Jurkat, Clone E6-1 (cell line): ENCODE results near the gene FBXW7.

ENCODE experiments used
- DNase-seq: peaks from one replicate; pipeline ENCODE4 v3.0.0-alpha.2; 2011; ENCODE audit warnings: low read depth, low spot score
- H3K4me3 ChIP-seq: 2 replicates; pipeline ENCODE4 v1.5.1; 2011; ENCODE audit warnings: mild to moderate bottlenecking, low read length, control low read depth, moderate library complexity

The FBXW7 gene

DNA sequence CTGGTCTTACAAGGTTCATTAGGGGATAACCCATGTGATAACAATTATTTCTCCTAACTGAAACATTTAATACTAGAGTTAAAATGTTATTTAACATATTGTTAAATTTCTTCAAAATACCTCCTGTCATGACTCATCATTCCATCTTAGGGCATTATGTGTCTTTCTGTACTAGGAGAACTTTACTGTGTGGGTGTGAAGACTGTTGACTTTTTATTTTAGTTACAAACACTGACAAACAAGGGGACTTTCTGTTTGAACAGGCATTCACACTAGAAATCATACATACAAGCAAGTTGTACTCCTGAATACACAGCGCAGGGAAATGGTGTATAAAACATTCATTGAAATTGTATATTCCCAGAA lies 175.9 kb downstream of the FBXW7 start:
- no peak overlapping the region for H3K4me3 ChIP-seq
- no peak for DNase-seq

- no peak overlapping the region for H3K4me3 ChIP-seq
- no peak for DNase-seq
These were observed 176.5 kb downstream of the FBXW7 start for GRCh38 chr4:152359208-152360044.

DNA sequence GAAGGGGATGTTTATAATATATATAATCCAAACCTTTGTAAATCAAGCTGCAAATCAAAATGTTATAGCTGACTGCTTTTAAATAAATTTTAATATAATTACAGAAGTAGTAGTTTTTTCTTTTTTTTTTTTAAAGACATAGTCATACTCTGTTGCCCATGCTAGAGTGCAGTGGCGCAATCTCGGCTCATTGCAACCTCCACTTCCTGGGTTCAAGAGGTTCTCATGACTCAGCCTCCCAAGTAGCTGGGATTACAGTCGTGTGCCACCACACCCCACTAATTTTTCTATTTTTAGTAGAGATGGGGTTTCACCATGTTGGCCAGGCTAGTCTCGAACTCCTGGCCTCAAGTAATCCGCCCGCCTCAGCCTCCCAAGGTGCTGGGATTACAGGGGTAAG lies 178.7 kb downstream of the FBXW7 start:
- H3K4me3 ChIP-seq: no peak overlapping the region
- DNase-seq: no peak

DNA sequence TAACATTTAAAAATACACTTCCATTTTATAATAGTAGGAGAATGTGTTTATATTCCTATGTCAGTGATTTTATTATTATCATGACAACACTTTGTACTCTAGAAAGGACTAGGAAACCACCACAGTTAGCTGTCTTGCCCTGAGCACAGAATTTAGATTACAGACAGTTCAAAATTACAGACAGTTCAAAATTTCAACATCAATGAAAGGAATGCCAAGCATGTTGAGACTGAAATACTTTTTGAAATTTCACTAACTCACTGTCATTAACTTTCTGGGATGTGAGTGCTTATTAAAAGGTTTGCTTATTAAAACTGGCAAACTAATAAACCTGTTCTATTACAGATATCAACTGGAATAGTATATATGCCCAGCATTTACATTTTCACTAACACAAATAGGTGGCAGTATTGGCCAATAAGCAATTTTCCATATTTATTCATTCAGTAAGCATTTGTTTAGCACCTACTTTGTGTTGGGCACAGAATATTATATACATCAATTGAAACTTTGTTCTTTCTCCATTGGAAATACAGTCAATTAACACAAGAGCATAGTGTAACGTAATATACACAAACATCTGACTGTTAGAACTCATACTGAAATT lies 179.4 kb downstream of the FBXW7 start:
- no peak for DNase-seq
- H3K4me3 ChIP-seq: no peak overlapping the region

DNA sequence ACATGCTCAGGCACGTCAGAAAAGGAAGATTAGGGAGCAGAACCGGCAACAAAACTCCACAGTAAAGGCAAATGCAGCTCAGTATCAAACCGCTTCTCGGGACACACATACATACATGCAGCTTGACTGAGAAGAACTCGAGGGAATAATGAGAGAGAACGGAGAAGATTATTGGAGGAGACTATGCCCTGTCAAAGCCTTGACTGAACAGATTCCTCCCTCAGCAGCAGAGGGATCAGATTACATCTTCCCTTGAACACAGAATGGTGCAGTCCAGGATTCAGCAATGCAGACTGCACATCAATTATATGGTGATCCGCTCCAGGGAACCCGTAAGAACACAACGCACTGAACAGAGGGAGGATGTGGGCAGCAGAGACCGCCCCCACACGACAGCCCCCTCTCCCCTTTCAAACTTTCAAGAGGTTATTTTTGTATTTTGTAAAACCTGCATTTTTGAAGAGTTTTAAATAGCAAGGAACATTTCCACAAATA lies 183.2 kb downstream of the FBXW7 start:
- no peak overlapping the region for H3K4me3 ChIP-seq
- peak; percentile 75 for DNase-seq

DNA sequence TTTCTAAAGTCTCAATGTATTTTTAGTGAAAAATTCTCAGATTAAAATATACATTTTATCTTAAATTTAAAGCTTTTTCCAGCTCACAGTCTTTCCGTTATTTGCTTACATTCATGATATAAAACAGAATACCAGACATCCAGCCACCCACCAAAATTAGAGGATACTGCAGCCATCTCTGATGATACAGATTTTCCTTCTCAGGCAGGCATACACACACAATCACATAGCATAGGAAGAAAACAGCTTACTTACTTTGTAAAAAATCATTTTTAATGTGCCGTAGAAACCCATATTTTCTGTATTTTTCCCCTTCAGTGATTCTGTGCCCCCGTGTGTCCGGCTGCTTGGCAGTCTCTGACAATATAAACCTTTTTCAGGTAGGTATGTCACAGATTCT lies 183.7 kb downstream of the FBXW7 start:
- no peak overlapping the region for H3K4me3 ChIP-seq
- DNase-seq: no peak

- no peak for DNase-seq
- no peak overlapping the region for H3K4me3 ChIP-seq
These were observed 184.8 kb downstream of the FBXW7 start for GRCh38 chr4:152351080-152351479.

GRCh38 chr4:152348670-152349069 lies 187.2 kb downstream of the FBXW7 start:
- peak; percentile 61 for DNase-seq
- H3K4me3 ChIP-seq: no peak overlapping the region

GRCh38 chr4:152346979-152347378 lies 188.9 kb downstream of the FBXW7 start:
- no peak for DNase-seq
- no peak overlapping the region for H3K4me3 ChIP-seq

DNA sequence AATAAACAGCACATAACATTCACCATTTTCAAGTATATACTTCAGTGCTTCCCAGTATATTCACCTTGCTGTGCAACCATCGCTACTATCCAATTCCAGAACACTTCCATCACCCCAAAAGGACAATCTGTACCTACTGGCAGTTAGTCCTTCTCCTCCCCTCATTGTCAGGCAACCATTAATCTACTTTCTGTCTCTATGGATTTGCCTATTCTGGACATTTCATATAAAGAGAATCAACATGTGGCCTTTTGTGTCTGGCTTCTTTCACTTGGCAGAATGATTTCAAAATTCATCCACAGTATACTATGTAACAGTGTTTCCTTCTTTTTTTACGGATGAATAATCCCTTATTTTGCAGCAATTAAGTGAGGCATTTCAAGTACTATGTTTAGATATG lies 189.4 kb downstream of the FBXW7 start:
- no peak for DNase-seq

DNA sequence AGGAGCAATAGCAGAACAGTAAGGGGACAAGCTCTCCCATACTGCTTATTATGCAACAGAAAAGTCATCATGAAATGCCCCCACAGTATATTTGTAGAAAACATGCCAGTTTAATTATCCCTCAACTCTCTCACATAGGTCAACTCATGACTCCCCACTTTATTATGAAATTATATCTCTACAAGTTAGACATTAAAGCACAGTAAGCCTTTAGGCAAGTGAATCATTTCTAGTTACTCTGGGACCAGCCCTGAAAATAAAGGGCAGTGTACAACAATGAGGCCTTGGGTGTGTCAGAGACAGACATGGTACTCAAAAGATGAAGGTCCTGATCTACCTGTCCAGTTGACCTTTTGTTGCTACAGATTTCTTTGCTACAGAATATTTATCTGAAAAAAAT lies 191.9 kb downstream of the FBXW7 start:
- no peak overlapping the region for H3K4me3 ChIP-seq
- no peak for DNase-seq

More for the DNA sequence above, 189.4 kb downstream of the FBXW7 start:
- H3K4me3 ChIP-seq: no peak overlapping the region

GRCh38 chr4:152342293-152342692 lies 193.6 kb downstream of the FBXW7 start:
- no peak overlapping the region for H3K4me3 ChIP-seq
- DNase-seq: no peak

DNA sequence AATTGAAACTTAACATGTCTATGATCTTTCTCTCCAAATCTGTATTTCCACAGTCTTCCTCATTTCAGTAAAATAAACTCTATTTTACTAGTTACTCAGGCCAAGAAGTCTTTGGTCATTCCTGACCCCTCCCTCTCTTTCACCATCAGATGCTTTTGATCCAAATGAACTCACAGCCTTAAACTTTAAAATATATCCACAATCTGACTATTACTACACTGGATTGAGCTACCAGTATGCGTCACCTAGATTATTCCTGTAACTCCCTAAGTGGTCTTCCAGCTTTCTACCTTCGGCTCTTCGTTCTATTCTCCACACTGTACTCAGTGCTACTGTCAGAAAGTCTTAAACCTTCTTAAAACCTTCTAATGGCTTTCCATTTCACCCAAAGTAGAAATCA lies 195.1 kb downstream of the FBXW7 start:
- no peak overlapping the region for H3K4me3 ChIP-seq
- DNase-seq: no peak

DNA sequence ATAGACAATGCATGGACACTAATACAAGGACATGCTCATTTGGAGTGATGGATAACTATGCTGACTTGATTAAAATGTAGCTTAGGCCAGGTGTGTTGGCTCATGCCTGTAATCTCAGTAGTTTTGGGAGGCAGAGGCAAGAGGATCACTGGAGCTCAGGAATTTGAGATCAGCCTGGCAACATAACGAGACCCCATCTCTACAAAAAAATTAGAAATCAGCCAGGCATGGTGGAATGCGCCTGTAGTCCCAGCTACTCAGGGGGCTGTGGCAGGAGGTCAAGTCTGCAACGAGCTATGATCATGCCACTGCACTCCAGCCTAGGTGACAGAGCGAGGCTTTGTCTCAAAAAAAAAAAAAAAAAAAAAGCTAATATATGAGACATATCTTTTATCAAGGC lies 196.3 kb downstream of the FBXW7 start:
- DNase-seq: no peak
- H3K4me3 ChIP-seq: no peak overlapping the region

- H3K4me3 ChIP-seq: no peak overlapping the region
- no peak for DNase-seq
These were observed 201.0 kb downstream of the FBXW7 start for GRCh38 chr4:152334931-152335330.

- DNase-seq: no peak
- no peak overlapping the region for H3K4me3 ChIP-seq
These were observed 204.8 kb downstream of the FBXW7 start for GRCh38 chr4:152331042-152331441.

DNA sequence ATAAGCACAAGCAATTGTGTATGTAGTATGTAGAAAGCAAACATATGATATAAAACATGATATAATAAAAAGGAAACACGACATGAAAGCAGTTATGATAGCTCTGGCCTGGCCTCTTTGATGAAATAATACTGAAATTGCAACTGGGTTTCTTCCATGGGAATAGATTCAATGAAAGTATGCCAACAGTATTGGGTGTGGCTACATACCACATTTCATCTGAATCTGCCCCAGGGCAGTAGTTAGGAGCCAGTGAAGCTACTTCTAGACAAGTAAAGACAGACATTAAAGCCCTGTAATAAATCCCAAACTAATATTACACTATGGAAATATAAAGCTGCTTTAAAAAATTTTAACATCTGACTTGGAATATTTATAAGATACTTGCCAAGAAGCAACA lies 207.3 kb downstream of the FBXW7 start:
- H3K4me3 ChIP-seq: no peak overlapping the region
- no peak for DNase-seq

GRCh38 chr4:152327606-152328453 lies 208.1 kb downstream of the FBXW7 start:
- no peak overlapping the region for H3K4me3 ChIP-seq
- no peak for DNase-seq

GRCh38 chr4:152325831-152326230 lies 210.1 kb downstream of the FBXW7 start:
- H3K4me3 ChIP-seq: no peak overlapping the region
- no peak for DNase-seq

GRCh38 chr4:152323221-152323620 lies 212.7 kb downstream of the FBXW7 start:
- DNase-seq: no peak
- H3K4me3 ChIP-seq: no peak overlapping the region
